ENCODE data around the gene NAXE.
"Not testable (repeated sequence)": the region's sequence is repeated elsewhere in the genome, so short reads cannot be mapped to it uniquely, and the experiment has no call there.

NAXE gene

DNA sequence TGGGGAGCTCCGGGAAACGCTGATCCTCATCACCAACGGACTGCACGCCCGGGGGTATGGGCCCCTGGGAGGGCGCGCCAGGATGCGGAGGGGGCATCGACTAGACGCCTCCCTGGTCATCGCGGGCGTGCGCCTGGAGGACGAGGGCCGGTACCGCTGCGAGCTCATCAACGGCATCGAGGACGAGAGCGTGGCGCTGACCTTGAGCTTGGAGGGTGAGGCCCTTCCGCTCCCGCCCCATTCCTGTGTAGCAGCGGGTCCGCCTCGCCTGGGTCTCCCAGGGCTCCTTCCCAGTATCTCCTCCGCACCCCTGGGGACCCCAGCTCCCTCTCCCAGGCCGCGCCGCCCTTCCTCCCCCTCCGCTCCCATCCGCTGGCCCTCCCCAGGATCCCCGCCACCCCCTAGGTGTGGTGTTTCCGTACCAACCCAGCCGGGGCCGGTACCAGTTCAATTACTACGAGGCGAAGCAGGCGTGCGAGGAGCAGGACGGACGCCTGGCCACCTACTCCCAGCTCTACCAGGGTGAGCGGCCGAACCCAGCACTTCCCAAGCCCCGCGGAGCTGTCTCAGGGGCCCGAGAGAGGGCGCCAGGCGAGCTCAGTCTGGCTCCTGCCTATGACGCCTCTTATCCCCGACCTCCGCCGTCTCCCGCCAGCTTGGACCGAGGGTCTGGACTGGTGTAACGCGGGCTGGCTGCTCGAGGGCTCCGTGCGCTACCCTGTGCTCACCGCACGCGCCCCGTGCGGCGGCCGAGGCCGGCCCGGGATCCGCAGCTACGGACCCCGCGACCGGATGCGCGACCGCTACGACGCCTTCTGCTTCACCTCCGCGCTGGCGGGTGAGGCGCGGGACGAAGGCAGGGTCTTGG lies 32.6 kb downstream of the NAXE start:
- DNase-seq (ENCODE audit: low spot score), result peak; percentile 67

GRCh38 chr1:156624814-156625435 lies 33.3 kb downstream of the NAXE start:
- DNase-seq (ENCODE audit: low spot score), result no peak

DNA sequence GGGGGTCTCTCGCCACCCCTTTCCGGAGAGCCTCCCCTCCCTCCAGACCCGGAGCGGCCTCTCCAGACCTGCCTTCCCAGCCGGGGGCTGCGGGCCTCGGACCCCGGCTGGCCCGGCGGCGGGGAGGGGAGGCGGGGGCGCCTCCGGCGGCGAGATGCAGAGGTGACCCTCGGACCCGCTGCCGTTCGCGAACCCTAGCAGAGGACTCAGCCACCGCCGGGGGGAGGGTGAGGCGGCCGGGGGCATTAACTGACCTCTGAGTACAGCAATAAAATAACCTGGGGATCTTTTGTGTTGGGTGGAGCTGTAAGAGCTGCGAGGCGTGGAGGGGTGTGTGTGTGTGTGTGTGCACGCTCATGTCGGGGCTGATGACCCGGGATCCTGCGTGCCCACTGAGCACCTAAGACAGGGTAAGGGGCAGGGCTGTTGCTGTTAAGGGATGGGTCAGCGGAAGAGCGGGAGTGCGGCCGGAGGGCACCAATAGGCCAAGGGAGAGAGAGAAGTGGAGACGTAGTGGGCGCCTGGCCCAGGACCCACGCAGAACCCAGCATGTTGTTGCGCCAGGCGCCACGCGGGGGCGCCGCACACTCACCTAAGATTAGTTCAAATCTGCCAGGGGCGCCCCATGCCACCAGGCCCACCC lies 34.0 kb downstream of the NAXE start:
- DNase-seq (ENCODE audit: low spot score), result peak; percentile 68

DNA sequence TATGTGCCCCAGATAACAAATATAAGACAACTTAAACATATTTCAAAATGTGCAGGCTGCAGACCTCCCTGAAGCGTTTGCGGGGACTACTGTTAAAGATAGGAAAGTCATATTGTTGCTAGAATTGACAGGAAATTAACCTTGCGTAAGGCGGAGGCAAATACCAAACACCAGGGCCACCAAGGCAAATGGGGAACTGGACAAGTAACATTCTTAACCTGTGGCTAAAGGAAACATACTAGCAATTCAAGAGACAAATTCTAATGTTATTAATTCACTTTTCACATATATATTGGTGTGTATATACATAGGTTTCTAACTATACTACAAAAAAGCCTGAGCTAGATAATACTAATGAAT lies 34.5 kb downstream of the NAXE start:
- no peak for DNase-seq (ENCODE audit: low spot score)

DNA sequence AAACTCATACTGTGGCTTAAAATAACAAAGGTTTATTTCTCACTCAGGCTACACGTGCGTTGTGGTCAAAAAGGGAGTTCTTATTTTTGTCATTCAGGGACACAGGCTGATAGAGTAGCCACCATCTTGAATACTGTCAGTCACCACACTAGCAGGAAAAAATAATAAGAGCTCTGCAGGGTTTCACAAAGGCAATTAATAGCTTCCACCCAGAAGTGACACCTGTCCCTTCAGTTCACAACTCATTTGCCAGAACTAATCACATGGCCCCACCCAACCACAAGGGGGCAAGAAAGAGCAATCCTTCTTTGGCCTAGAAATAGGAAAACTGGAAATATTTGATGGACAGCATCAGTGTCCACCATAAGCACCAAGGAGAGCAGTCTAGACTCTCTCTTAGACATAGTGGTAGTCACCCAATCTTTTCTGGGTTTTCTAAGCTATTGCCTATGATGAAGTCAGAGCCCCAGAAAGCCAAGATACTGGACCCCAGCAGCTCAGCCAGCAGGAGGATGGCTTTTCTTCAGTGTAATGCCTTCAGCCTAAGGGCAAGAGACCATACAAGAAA lies 35.8 kb downstream of the NAXE start:
- peak; percentile 47 for DNase-seq (ENCODE audit: low spot score)

- DNase-seq (ENCODE audit: low spot score), result no peak
Observed at GRCh38 chr1:156629823-156630449, 38.4 kb downstream of the NAXE start.

DNA sequence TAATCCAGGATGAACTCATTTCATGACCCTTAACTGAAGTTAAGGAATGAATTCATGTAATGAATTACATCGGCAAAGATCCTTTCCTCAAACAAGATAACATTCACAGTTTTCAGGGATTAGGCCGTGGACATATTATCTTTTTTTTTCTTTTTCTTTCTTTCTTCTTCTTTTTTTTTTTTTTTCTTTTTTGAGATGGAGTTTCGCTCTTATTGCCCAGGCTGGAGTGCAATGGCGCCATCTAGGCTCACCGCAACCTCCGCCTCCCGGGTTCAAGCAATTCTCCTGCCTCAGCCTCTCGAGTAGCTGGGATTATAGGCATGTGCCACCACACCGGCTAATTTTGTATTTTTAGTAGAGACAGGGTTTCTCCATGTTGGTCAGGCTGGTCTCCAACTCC lies 39.6 kb downstream of the NAXE start:
- DNase-seq (ENCODE audit: low spot score), result not testable (repeated sequence)

DNA sequence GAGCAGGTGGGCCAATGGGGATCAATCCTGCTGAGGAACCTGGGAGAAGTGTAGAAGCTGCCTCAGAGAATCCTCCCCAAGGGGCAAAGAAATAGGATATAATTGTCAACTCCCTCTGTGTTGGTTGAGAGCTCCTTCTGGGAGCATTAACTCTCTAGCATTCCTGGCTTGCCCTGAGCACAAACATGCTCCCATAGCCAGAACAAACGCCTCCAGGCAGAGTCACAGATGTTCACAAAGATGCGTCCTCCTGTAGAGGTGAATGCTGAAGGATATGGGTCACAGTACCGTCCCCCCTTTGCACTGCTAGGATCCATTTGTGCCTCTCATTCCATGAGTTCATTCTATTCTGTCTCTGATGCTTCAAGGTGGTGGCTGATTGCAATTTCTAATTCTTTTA lies 40.8 kb downstream of the NAXE start:
- no peak for DNase-seq (ENCODE audit: low spot score)

- DNase-seq (ENCODE audit: low spot score), result no peak
Observed at GRCh38 chr1:156638189-156638985, 46.8 kb downstream of the NAXE start.

DNA sequence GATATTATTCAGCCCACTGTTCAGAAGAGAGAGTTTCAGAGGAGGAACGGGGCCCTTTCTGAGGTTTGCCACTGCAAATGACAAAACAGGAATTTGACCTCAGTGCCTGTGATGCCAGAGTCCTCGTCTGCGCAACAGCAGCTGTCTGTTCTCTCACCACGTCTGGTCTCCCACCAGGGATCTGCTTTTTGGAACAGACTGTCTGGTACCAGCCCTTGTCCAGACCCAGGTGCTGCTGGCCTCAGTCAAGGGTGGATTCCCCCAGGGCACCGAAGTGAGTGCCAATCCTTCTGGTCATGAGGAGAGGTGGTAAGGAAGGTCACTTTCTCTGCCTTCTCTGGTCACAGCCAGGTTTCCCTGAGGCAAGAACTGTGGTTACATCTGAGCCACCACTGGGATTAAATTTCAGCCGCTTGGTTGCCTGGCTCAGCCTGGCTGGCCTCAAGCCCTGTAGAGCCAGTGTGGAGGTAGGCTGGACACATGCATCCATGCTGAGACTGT lies 48.1 kb downstream of the NAXE start:
- no peak for DNase-seq (ENCODE audit: low spot score)

DNA sequence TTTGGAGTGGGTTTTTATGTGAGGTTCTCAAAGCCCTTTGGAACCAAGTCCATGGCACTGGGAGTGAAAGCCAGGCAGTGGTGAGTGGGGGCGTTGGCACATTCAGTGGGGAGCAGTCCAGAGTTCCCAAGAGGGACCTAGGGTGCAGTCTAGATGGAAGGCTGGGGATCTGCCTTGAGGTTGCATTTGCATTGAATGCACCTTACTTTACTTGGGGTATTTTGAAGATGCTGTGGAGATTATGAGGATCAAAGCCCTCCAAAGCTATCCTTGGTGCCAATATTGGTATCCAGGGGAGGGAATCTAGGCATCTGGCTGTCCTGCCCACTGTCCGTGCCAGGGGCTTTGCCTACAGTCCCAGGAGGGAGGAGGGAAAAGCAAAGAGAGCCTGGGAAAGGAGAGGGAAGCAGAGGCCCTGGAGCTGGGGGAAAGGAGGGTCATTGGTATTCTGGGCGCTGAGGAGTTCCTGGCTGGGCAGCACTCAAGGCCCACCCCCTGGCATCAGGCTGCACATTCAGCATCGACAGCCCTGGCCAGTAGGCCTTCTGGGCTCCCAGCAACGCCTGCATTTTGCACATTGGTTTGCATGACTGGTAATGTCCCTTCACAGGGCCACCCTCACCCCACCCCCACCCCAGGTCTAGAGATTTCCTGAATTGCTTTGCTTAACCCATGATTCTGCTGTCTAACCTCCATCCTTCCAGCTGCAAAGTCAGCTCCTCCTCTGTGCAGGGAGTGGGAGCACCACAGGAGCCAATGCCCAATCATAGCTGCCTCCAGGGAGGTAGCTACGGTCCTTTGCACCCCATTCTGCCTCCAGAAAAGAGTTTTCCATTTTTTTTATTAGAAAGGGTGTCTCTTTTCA lies 49.5 kb downstream of the NAXE start:
- DNase-seq (ENCODE audit: low spot score), result no peak

DNA sequence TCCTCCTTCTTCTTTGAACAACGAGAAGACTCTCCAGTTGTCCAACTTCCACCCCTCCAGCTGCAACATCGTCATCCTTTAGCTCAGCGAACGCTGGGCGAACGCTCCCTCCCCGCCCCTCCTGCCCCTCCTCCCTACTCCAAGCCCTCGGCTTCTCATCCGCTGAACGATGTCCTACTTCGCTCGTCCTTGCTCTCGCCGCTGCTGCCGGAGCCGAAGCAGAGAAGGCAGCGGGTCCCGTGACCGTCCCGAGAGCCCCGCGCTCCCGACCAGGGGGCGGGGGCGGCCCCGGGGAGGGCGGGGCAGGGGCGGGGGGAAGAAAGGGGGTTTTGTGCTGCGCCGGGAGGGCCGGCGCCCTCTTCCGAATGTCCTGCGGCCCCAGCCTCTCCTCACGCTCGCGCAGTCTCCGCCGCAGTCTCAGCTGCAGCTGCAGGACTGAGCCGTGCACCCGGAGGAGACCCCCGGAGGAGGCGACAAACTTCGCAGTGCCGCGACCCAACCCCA lies 50.2 kb downstream of the NAXE start, which contains the start of gene BCAN:
Gene BCAN (plus strand): TSS at position 357 of the 504 bp plus-strand sequence. CDS start 3,938 bp downstream, outside the sequence.
- peak; percentile 42 for DNase-seq (ENCODE audit: low spot score)

GRCh38 chr1:156642265-156643048 lies 50.9 kb downstream of the NAXE start:
- DNase-seq (ENCODE audit: low spot score), result no peak

DNA sequence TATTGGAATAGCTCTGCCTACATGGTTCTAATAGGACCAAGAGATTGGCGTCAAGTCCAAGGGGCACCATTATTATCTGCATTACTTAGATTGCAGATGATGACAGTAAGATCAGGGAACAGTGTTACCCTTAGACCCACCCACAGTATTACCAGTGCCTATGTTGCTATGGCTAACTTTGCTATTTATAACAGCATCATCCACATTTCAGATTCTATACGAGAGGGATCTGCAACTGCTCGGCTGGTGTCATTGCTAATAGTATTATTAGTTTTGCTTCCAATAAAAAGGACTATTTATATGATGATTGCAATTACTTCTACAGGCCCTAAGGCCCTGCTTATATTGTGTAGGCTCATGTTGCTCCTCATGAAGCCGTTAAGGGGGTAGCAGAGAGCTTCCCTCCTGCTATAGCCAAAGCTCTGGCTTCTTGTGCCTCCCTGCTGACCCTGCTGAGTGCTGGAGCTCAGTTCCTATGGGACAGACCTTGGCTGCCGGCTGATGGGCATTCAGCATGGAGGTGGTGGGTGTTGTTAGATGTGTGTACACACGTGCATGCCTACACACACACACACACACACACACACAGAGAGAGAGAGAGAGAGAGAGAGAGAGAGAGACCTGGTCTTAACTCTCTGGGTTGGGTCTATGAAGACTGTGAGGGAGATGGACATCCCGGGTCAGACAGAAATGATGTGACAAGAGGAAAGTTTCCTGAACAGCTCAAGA lies 51.6 kb downstream of the NAXE start:
- no peak for DNase-seq (ENCODE audit: low spot score)

DNA sequence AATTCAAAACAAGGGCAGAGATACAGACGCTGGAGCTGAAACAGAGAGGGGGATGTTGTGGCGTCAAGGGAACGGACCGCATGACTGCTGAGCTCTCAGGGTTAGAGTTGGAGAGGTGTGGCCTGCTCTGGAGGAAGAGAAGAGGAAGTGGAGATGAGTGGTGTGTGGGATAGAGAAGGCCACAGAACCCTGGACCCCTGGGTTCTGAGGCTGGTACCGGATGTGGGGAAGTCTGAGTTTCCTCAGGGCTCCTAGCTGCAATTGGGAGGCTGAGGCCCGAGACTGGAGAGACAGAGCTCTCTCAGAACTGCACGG lies 52.2 kb downstream of the NAXE start:
- DNase-seq (ENCODE audit: low spot score), result no peak

All from GM03348 (cell line).